T-helper 2 cell treated with Interferon-gamma antibody and Interleukin-4, amounts not matched to agents 100 ng/mL and 5 ng/mL, for 36 hours (primary cell): ENCODE results near the gene B4GALNT1. TPM values are rescaled to one million over a fixed set of nuclear protein-coding genes. Genes with fewer than 3 reads are reported as not detected.
"Not testable (repeated sequence)": the region's sequence is repeated elsewhere in the genome, so short reads cannot be mapped to it uniquely, and the experiment has no call there.

Experiments
- intact Hi-C: fragments of 100-400 bp; cut with micrococcal nuclease; formaldehyde crosslinking; loops from one replicate; pipeline ENCODE4 v1.15.1; 2023
- total RNA-seq: library from RNA; stranded (reverse); gene quantifications from 2 replicates; pipeline ENCODE4 v1.2.3, GENCODE V29; 2022

The B4GALNT1 gene
- total RNA-seq, 1 donor from 2014 or later: 1.5 TPM

- intact Hi-C loops: not testable (repeated sequence)
Measured at GRCh38 chr12:57588951-57589610, 43.9 kb downstream of the B4GALNT1 start.

GRCh38 chr12:57586832-57587429 is 46.1 kb downstream of the B4GALNT1 start:
- intact Hi-C loops: no loop called here

- intact Hi-C loops: no loop called here
Measured at GRCh38 chr12:57586128-57586527, 46.9 kb downstream of the B4GALNT1 start.

GRCh38 chr12:57585156-57585555 is 47.8 kb downstream of the B4GALNT1 start:
- intact Hi-C loops: no loop called here

- intact Hi-C loops: no loop called here
Measured at GRCh38 chr12:57584690-57585089, 48.3 kb downstream of the B4GALNT1 start.

GRCh38 chr12:57584050-57584449 is 49.0 kb downstream of the B4GALNT1 start:
- intact Hi-C loops: no loop called here

GRCh38 chr12:57583008-57583831 is 49.8 kb downstream of the B4GALNT1 start:
- intact Hi-C loops: loop anchor here (1.0 kb wide), 4 partner anchors 8 to 159 kb away; partner anchors contain the start of genes B4GALNT1 and PIP4K2C

- intact Hi-C loops: no loop called here
Measured at GRCh38 chr12:57582440-57582839, 50.6 kb downstream of the B4GALNT1 start.

- intact Hi-C loops: no loop called here
Measured at GRCh38 chr12:57581802-57582201, 51.2 kb downstream of the B4GALNT1 start.

GRCh38 chr12:57580466-57580795 is 52.6 kb downstream of the B4GALNT1 start:
- intact Hi-C loops: no loop called here

GRCh38 chr12:57579677-57580465 is 53.1 kb downstream of the B4GALNT1 start:
- intact Hi-C loops: no loop called here

- intact Hi-C loops: no loop called here
Measured at GRCh38 chr12:57579011-57579410, 54.0 kb downstream of the B4GALNT1 start.

- intact Hi-C loops: no loop called here
Measured at GRCh38 chr12:57577981-57578758, 54.8 kb downstream of the B4GALNT1 start.

GRCh38 chr12:57576613-57577160 is 56.3 kb downstream of the B4GALNT1 start:
- intact Hi-C loops: no loop called here

Other genes with a start within 250 kb of the B4GALNT1 start
- gene R3HDM2, start 202.2 kb downstream of the B4GALNT1 start, total RNA-seq: 65.1 and 67.2 TPM in 2 replicates
- gene INHBC, start 198.4 kb downstream of the B4GALNT1 start, total RNA-seq: not detected in 2 replicates
- gene INHBE, start 177.9 kb downstream of the B4GALNT1 start, total RNA-seq: not detected in 2 replicates
- gene GLI1, start 173.4 kb downstream of the B4GALNT1 start, total RNA-seq: 1.8 and 2.2 TPM in 2 replicates
- gene ARHGAP9, start 153.3 kb downstream of the B4GALNT1 start, total RNA-seq: 171 and 172 TPM in 2 replicates
- gene MARS1, start 145.1 kb downstream of the B4GALNT1 start, total RNA-seq: 189 and 195 TPM in 2 replicates
- 9.9 and 10.7 TPM in 2 replicates for gene DDIT3, start 112.7 kb downstream of the B4GALNT1 start, total RNA-seq
- gene MBD6, start 110.4 kb downstream of the B4GALNT1 start, total RNA-seq: 75.0 and 78.0 TPM in 2 replicates
- gene DCTN2, start 86.0 kb downstream of the B4GALNT1 start, total RNA-seq: 85.7 and 88.4 TPM in 2 replicates
- gene KIF5A, start 83.2 kb downstream of the B4GALNT1 start, total RNA-seq: 1.3 and 1.6 TPM in 2 replicates
- 19.7 and 22.8 TPM in 2 replicates for gene PIP4K2C, start 42.0 kb downstream of the B4GALNT1 start, total RNA-seq
- 18.1 and 19.1 TPM in 2 replicates for gene DTX3, start 28.4 kb downstream of the B4GALNT1 start, total RNA-seq
- 0.48 and 1.0 TPM in 2 replicates for gene ARHGEF25, start 21.8 kb downstream of the B4GALNT1 start, total RNA-seq
- 137 and 138 TPM in 2 replicates for gene OS9, start 60.9 kb upstream of the B4GALNT1 start, total RNA-seq
- 57.1 and 59.4 TPM in 2 replicates for gene AGAP2, start 105.5 kb upstream of the B4GALNT1 start, total RNA-seq
- gene TSPAN31, start 111.8 kb upstream of the B4GALNT1 start, total RNA-seq: 17.3 and 17.9 TPM in 2 replicates
- gene CDK4, start 119.1 kb upstream of the B4GALNT1 start, total RNA-seq: 134 and 138 TPM in 2 replicates
- gene MARCHF9, start 121.9 kb upstream of the B4GALNT1 start, total RNA-seq: 21.2 and 21.9 TPM in 2 replicates
- gene CYP27B1, start 133.9 kb upstream of the B4GALNT1 start, total RNA-seq: 4.2 and 4.3 TPM in 2 replicates
- 34.8 and 42.7 TPM in 2 replicates for gene METTL1, start 138.9 kb upstream of the B4GALNT1 start, total RNA-seq
- 3.1 and 3.3 TPM in 2 replicates for gene EEF1AKMT3, start 139.4 kb upstream of the B4GALNT1 start, total RNA-seq
- 36.3 and 39.2 TPM in 2 replicates for gene TSFM, start 149.6 kb upstream of the B4GALNT1 start, total RNA-seq
- 4.2 and 4.4 TPM in 2 replicates for gene AVIL, start 185.5 kb upstream of the B4GALNT1 start, total RNA-seq
- 111 and 114 TPM in 2 replicates for gene CTDSP2, start 213.5 kb upstream of the B4GALNT1 start, total RNA-seq